NT2/D1 (cell line): ENCODE measurements around the gene HK2.

Source experiments
- YY1 ChIP-seq: IDR thresholded peaks from 2 replicates; pipeline ENCODE4 v1.6.1; 2011; ENCODE audit not compliant: insufficient read length, insufficient read depth
- ZNF274 ChIP-seq: IDR thresholded peaks from 2 replicates; pipeline ENCODE4 v1.6.1; 2011; ENCODE audit warnings: mild to moderate bottlenecking, low read depth, low read length

DNA sequence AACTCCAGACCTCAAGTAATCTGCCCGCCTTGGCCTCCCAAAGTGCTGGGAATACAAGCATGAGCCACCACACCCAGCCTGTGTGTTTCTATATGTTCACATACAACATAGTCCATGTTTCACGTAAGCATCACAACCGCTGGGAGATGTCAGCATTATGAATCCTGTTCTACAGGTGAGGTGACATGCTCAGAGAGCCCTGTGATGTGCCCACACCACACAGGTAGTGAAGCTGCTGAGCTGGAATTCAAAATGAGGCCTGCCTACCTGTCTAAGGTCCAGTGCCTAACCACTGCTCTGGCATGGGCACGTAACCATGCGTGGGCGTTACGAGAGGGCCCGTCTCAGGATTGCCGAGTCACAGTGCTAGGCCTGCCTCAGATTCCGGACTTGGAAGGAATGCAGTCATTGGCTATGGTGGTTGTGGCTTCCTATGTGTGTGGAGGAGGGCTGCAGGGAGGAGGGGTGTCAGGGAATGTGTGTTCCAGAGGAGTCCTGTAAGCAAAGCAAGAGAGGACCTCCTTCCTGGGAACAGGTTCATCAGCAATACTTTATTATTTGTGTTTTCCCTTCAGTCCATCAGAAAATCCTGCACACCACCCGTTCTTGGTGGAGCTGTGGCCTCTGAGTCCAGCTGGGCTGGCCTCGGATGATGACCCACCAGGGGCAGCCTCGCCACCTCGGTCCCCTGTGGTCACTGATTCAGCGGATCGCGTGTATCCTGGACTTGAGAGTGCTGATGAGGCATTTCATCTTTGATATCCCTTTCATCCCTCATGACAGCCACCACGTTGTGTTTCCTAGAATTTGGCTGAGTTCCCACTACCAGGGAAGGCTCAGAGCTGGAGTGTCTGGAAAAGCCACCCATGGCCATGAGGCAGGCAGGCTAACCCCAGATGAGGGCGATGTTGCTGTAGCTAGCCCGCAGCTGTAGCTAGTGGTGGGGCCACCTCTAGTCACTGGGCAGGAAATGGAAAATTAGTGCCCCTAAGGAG, 31.1 kb downstream of the HK2 start:
- no peak for TF ChIP-seq ZNF274
- TF ChIP-seq YY1 = no peak
